Measurements from ENCODE around the gene FAM118A. TPM values are rescaled to one million over a fixed set of nuclear protein-coding genes. Genes with fewer than 3 reads are reported as not detected.

The FAM118A gene
- total and polyA plus RNA-seq, 2 of the 8 experiments (the other 6 are each of a cell fraction or from before 2014, with no cell fraction given) = 8.5 to 18.6 TPM

- Histone ChIP-seq H3K23ac (ENCODE audit: insufficient read length) (no peak overlapping the region), H2AK5ac (ENCODE audit: low read depth, low read length) (no peak overlapping the region), H4K91ac (replicated peaks; ENCODE audit: insufficient read length, low read length) (no peak overlapping the region), H3K9me3 (ENCODE audit: insufficient read depth in 2 of 2, low read depth in 1 of 2, low read length in 1 of 2) (no peaks in the 10 kb centered on the region), H3K4ac (replicated peaks; ENCODE audit: insufficient read length, low read depth, low read length) (no peak overlapping the region), H2AFZ (ENCODE audit: low read length) (no peak overlapping the region), H4K5ac (ENCODE audit: insufficient read length, low read depth, low read length) (no peak overlapping the region), H3K56ac (replicated peaks; ENCODE audit: insufficient read length, low read depth, low read length) (no peak overlapping the region), H2BK12ac (ENCODE audit: low read depth, low read length) (no peak overlapping the region), H2BK20ac (ENCODE audit: low read length) (no peak overlapping the region), H3K9ac (replicated peaks in 1 of 4; ENCODE audit: extremely low read depth in 1 of 4, low read depth in 3 of 4, low read length in 3 of 4) (peak overlapping the region in 3 of 4 experiments; percentile 9 to 56 (median 36); a peak in 5 of 7 replicates), H3K79me2 (ENCODE audit: control insufficient read depth in 1 of 2, insufficient read depth in 2 of 2, low read length in 2 of 2) (peaks cover 0 to 27% of the 10 kb centered on the region in 2 experiments; a peak in 2 of 4 replicates), H2BK5ac (ENCODE audit: low read depth, low read length) (no peak overlapping the region), H4K20me1 (replicated peaks in 1 of 2; ENCODE audit: control insufficient read depth in 1 of 2, insufficient read depth in 2 of 2, low read length in 2 of 2) (peaks cover 0 to 10% of the 10 kb centered on the region in 2 experiments), H2BK120ac (replicated peaks; ENCODE audit: low read depth, low read length) (no peak overlapping the region), H3K36me3 (ENCODE audit: control insufficient read depth in 2 of 4, insufficient read depth in 4 of 4, low read length in 3 of 4) (no peaks in the 10 kb centered on the region), H3K14ac (ENCODE audit: insufficient read length) (no peak overlapping the region), H2BK15ac (ENCODE audit: low read length) (no peak overlapping the region), H3K27me3 (replicated peaks in 1 of 4; ENCODE audit: control insufficient read depth in 3 of 4, extremely low read depth in 1 of 4, insufficient read depth in 3 of 4, low read length in 3 of 4) (peaks cover 0 to 4% (median 0%) of the 10 kb centered on the region in 4 experiments; a peak in 2 of 7 replicates), H3K18ac (ENCODE audit: extremely low read depth, low read length) (no peak overlapping the region), H3K23me2 (ENCODE audit: low read depth, low read length) (peaks cover 3% of the 10 kb centered on the region; the same call in 1 of the 2 replicates), H3K4me3 (ENCODE audit: extremely low read depth in 1 of 4, insufficient read depth in 2 of 4, low read depth in 3 of 4, low read length in 4 of 4) (peak overlapping the region; percentile 63 to 88 (median 68)), H3K27ac (ENCODE audit: low read depth, low read length) (no peak overlapping the region), H3K4me2 (ENCODE audit: insufficient read depth in 1 of 2, low read depth in 2 of 2, low read length in 2 of 2) (peak overlapping the region; percentile 72 to 87), H3K4me1 (replicated peaks in 1 of 4; ENCODE audit: control insufficient read depth in 3 of 4, insufficient read depth in 4 of 4, low read length in 3 of 4) (peaks cover 0 to 10% (median 7%) of the 10 kb centered on the region in 4 experiments; a peak in 5 of 7 replicates), H3K79me1 (ENCODE audit: low read depth, low read length) (peaks cover 4% of the 10 kb centered on the region; the same call in 1 of the 2 replicates), H4K8ac (ENCODE audit: extremely low read depth, insufficient read depth, low read length) (peak overlapping the region; percentile 58; the same call in 1 of the 2 replicates)
- ChIA-PET POLR2A (ENCODE audit: partially characterized antibody) (interaction anchor here (1.1 to 2.5 kb wide), 6 partner anchors 8 to 194 kb away, joined by 3 to 13 read pairs (median 4); no protein-coding TSS in a partner anchor), CTCF (ENCODE audit: partially characterized antibody) (interaction anchor here (1.0 to 3.3 kb wide), 3 partner anchors 12 to 150 kb away, joined by 3 to 14 read pairs (median 4); no protein-coding TSS in a partner anchor)
- TF ChIP-seq CBX5 (IDR thresholded peaks at IDR 0.05; ENCODE audit: low read depth, low read length) = no peak
- TF ChIP-seq TCF12 (IDR thresholded peaks at IDR 0.05; ENCODE audit: low read depth, low read length) = no peak
- no peak for TF ChIP-seq FOSL1 (IDR thresholded peaks at IDR 0.05; ENCODE audit: insufficient read depth, low read depth, low read length)
- TF ChIP-seq CEBPB (IDR thresholded peaks at IDR 0.05; ENCODE audit: low read depth, low read length) = no peak
- TF ChIP-seq SIRT6 (IDR thresholded peaks at IDR 0.05; ENCODE audit: low read length) = no peak
- TF ChIP-seq ASH2L (IDR thresholded peaks at IDR 0.05; ENCODE audit: low read length) = no peak
- TF ChIP-seq MAX (IDR thresholded peaks at IDR 0.05) = no peak
- 9% methylated on average over 28 of the region's 33 CpGs; no CpG with 5 or more reads in 1 of the 2 experiments for whole genome bisulfite sequencing, 2 experiments (ENCODE audit: extremely low coverage in 1 of 2, insufficient coverage in 1 of 2, insufficient read length in 1 of 2, insufficient replicate concordance in 2 of 2, low coverage in 1 of 2, low lambda C conversion rate in 2 of 2, missing lambda C conversion rate in 1 of 2)
- DNase-seq (ENCODE audit: low read depth in 1 of 2, low spot score in 2 of 2) (no peak), FAIRE-seq (no peak)
These were observed 720 bp downstream of the FAM118A start for GRCh38 chr22:45310331-45310976.
